ENCODE results near the gene PMS1.

DNA sequence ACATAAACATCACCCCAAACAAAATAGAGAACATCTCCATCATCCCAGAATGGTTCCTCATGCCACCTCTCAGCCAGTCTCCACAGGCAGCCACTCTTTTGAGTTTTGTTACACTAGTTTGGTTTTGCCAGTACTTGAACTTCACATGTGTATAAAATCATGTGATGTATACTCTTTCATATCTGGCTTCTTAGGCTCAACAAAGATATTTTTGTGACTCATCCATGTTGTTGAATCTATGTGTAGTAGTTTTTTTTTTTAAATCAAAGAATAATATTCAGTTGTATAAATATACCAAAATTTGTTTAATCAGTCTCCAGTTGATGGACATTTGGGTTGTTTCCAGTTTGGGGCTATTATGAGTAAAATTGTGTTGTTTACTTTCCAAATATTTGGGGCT is 75.9 kb downstream of the PMS1 start:
- TF ChIP-seq, protein P1, sequence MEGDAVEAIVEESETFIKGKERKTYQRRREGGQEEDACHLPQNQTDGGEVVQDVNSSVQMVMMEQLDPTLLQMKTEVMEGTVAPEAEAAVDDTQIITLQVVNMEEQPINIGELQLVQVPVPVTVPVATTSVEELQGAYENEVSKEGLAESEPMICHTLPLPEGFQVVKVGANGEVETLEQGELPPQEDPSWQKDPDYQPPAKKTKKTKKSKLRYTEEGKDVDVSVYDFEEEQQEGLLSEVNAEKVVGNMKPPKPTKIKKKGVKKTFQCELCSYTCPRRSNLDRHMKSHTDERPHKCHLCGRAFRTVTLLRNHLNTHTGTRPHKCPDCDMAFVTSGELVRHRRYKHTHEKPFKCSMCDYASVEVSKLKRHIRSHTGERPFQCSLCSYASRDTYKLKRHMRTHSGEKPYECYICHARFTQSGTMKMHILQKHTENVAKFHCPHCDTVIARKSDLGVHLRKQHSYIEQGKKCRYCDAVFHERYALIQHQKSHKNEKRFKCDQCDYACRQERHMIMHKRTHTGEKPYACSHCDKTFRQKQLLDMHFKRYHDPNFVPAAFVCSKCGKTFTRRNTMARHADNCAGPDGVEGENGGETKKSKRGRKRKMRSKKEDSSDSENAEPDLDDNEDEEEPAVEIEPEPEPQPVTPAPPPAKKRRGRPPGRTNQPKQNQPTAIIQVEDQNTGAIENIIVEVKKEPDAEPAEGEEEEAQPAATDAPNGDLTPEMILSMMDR (IDR thresholded peaks at IDR 0.05) = no peak
- TF ChIP-seq POLR2A (IDR thresholded peaks at IDR 0.05; ENCODE audit: low read depth) = no peak
